Body of pancreas (tissue), 4 donors: ENCODE results near the gene ZNF205.

Source experiments
- CTCF ChIP-seq, 7 experiments: fragments of 450-650 bp in 4 of 7; fragments of 200-600 bp in 3 of 7; sonication (generic) in 3 of 7; IDR thresholded peaks; one replicate each; pipeline ENCODE4 v1.5.1; 2016 to 2019; ENCODE audit warnings: antibody characterized with exemption in 7 of 7
- POLR2A ChIP-seq, 3 donors: fragments of 450-650 bp; IDR thresholded peaks; one replicate each; pipeline ENCODE4 v1.6.1; 2016; ENCODE audit warnings: antibody characterized with exemption in 3 of 3, mild to moderate bottlenecking in 2 of 3

GRCh38 chr16:3118204-3118790, 5.9 kb downstream of the ZNF205 start:
- TF ChIP-seq POLR2A (IDR thresholded peaks at IDR 0.05) = no peak
- TF ChIP-seq CTCF (IDR thresholded peaks at IDR 0.05) = no peak
